HEK293T (cell line): ENCODE results near the gene RFX4.

Experiments
- CTCF ChIA-PET: fragments of 350-600 bp; formaldehyde crosslinking; extraction: SDS; loops from one replicate; lab custom pipeline; 2021; ENCODE audit warnings: antibody characterized with exemption, inconsistent platforms; lab: Yijun Ruan, JAX
- POLR2A ChIA-PET: fragments of 350-600 bp; formaldehyde crosslinking; extraction: SDS; loops from one replicate; lab custom pipeline; 2020; ENCODE audit warnings: antibody characterized with exemption, inconsistent platforms; lab: Yijun Ruan, JAX
- DNase-seq: peaks from one replicate; pipeline ENCODE4 v3.0.0; 2012; ENCODE audit warnings: mixed read lengths; ENCODE audit errors: extremely low spot score
- ARNT ChIP-seq: fragments of 450-650 bp; IDR thresholded peaks from 2 replicates; pipeline ENCODE4 v1.6.1; 2017; ENCODE audit warnings: mild to moderate bottlenecking
- BHLHE40 ChIP-seq: fragments of 450-650 bp; IDR thresholded peaks from 2 replicates; pipeline ENCODE4 v1.6.1; 2016; ENCODE audit warnings: mild to moderate bottlenecking, moderate library complexity, borderline replicate concordance
- CTBP1 ChIP-seq: fragments of 450-650 bp; IDR thresholded peaks from 2 replicates; pipeline ENCODE4 v1.6.1; 2016; ENCODE audit warnings: borderline replicate concordance
- ELF4 ChIP-seq: fragments of 450-650 bp; IDR thresholded peaks from 2 replicates; pipeline ENCODE4 v1.6.1; 2017; ENCODE audit warnings: antibody characterized with exemption
- FOXA1 ChIP-seq: fragments of 450-650 bp; IDR thresholded peaks from 2 replicates; pipeline ENCODE4 v1.6.1; 2016; ENCODE audit warnings: mild to moderate bottlenecking
- FOXK2 ChIP-seq: fragments of 450-650 bp; IDR thresholded peaks from 2 replicates; pipeline ENCODE4 v1.6.1; 2016; ENCODE audit warnings: mild to moderate bottlenecking
- FOXM1 ChIP-seq: fragments of 450-650 bp; IDR thresholded peaks from 2 replicates; pipeline ENCODE4 v1.6.1; 2017; ENCODE audit warnings: mild to moderate bottlenecking, borderline replicate concordance
- HDGF ChIP-seq: fragments of 450-650 bp; IDR thresholded peaks from 2 replicates; pipeline ENCODE4 v1.6.1; 2017; ENCODE audit warnings: antibody characterized with exemption, borderline replicate concordance
- L3MBTL2 ChIP-seq: fragments of 450-650 bp; conservative IDR thresholded peaks from 2 replicates; pipeline ENCODE4 v1.6.1; 2016; ENCODE audit warnings: mild to moderate bottlenecking
- LEF1 ChIP-seq: fragments of 450-650 bp; IDR thresholded peaks from 2 replicates; pipeline ENCODE4 v1.6.1; 2017; ENCODE audit warnings: mild to moderate bottlenecking, borderline replicate concordance
- NFRKB ChIP-seq: fragments of 450-650 bp; IDR thresholded peaks from 2 replicates; pipeline ENCODE4 v1.6.1; 2016; ENCODE audit warnings: mild to moderate bottlenecking, moderate library complexity
- SP1 ChIP-seq: fragments of 450-650 bp; IDR thresholded peaks from 2 replicates; pipeline ENCODE4 v1.6.1; 2017
- SUZ12 ChIP-seq: fragments of 450-650 bp; IDR thresholded peaks from 2 replicates; pipeline ENCODE4 v1.6.1; 2016; ENCODE audit warnings: mild to moderate bottlenecking
- TARDBP ChIP-seq: fragments of 450-650 bp; IDR thresholded peaks from 2 replicates; pipeline ENCODE4 v1.6.1; 2016
- ZNF384 ChIP-seq: fragments of 450-650 bp; IDR thresholded peaks from 2 replicates; pipeline ENCODE4 v1.6.1; 2016
- TF ChIP-seq, protein P1 (sequence below): fragments of 450-650 bp; IDR thresholded peaks from 2 replicates; pipeline ENCODE4 v1.6.1; 2016

The RFX4 gene

GRCh38 chr12:106719879-106720278 lies 137.1 kb downstream of the RFX4 start:
- CTCF ChIA-PET: no interaction called here
- TF ChIP-seq LEF1 (no peak), SP1 (no peak), TARDBP (no peak), FOXM1 (no peak), FOXA1 (no peak), L3MBTL2 (no peak), CTBP1 (no peak), ARNT (no peak), ELF4 (no peak), ZNF384 (no peak), FOXK2 (no peak), SUZ12 (no peak), HDGF (no peak), NFRKB (no peak), BHLHE40 (no peak)
- TF ChIP-seq, protein P1, sequence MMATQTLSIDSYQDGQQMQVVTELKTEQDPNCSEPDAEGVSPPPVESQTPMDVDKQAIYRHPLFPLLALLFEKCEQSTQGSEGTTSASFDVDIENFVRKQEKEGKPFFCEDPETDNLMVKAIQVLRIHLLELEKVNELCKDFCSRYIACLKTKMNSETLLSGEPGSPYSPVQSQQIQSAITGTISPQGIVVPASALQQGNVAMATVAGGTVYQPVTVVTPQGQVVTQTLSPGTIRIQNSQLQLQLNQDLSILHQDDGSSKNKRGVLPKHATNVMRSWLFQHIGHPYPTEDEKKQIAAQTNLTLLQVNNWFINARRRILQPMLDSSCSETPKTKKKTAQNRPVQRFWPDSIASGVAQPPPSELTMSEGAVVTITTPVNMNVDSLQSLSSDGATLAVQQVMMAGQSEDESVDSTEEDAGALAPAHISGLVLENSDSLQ: no peak
- DNase-seq: no peak
- POLR2A ChIA-PET: no interaction called here

GRCh38 chr12:106720696-106721095 lies 137.9 kb downstream of the RFX4 start:
- POLR2A ChIA-PET: no interaction called here
- DNase-seq: no peak
- CTCF ChIA-PET: no interaction called here
- TF ChIP-seq CTBP1: no peak
- TF ChIP-seq SUZ12: no peak
- TF ChIP-seq ELF4: no peak
- TF ChIP-seq ARNT: no peak
- no peak for TF ChIP-seq HDGF
- no peak for TF ChIP-seq ZNF384
- no peak for TF ChIP-seq FOXK2
- no peak for TF ChIP-seq NFRKB
- TF ChIP-seq FOXA1: no peak
- TF ChIP-seq BHLHE40: no peak
- TF ChIP-seq LEF1: no peak
- no peak for TF ChIP-seq FOXM1
- TF ChIP-seq SP1: no peak
- TF ChIP-seq, protein P1: no peak
- TF ChIP-seq L3MBTL2: no peak
- TF ChIP-seq TARDBP: no peak

- TF ChIP-seq HDGF (no peak), BHLHE40 (no peak), ZNF384 (no peak), ELF4 (no peak), SP1 (no peak), NFRKB (no peak), L3MBTL2 (no peak), ARNT (no peak), TARDBP (no peak), LEF1 (no peak), FOXA1 (no peak), FOXK2 (no peak), SUZ12 (no peak), CTBP1 (no peak), FOXM1 (no peak)
- TF ChIP-seq, protein P1: no peak
- CTCF ChIA-PET: interaction anchor here (0.5 to 0.7 kb wide), 4 partner anchors 19 to 1214 kb away, joined by 3 read pairs; no protein-coding TSS in a partner anchor
- no peak for DNase-seq
- POLR2A ChIA-PET: no interaction called here
These were observed 139.1 kb downstream of the RFX4 start for GRCh38 chr12:106721915-106722314.

DNA sequence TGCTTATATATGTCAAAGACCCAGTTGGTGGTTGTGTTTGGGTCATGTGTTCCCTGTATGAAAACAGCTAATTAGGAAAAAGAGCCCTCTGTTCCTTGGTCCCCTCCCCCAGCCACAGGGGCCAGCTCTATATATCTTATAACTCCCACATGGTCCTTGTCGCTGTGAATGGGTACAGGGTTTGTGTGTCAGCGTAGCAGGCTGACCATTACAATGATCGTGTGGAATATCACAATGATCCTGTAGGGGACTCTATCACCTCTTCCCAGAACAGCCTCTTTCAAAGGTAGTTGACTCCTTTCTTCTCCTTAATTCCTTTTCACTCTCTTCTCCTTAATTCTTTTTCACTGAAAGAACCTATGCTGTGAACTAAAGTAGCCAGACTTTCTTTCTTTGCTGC lies 140.0 kb downstream of the RFX4 start:
- ChIA-PET CTCF (interaction anchor here (0.6 to 0.7 kb wide), 2 partner anchors 118 to 1215 kb away, joined by 3 read pairs; no protein-coding TSS in a partner anchor), POLR2A (no interaction called here)
- TF ChIP-seq ELF4 (no peak), SP1 (no peak), TARDBP (no peak)
- peak; percentile 52 for DNase-seq

GRCh38 chr12:106723416-106723815 lies 140.6 kb downstream of the RFX4 start:
- TF ChIP-seq SUZ12 (no peak), FOXK2 (no peak), ARNT (no peak), NFRKB (no peak), CTBP1 (no peak), FOXM1 (no peak), ELF4 (no peak), L3MBTL2 (no peak), BHLHE40 (no peak), SP1 (no peak), FOXA1 (no peak), HDGF (no peak), ZNF384 (no peak), TARDBP (no peak), LEF1 (no peak)
- TF ChIP-seq, protein P1: no peak
- ChIA-PET CTCF (no interaction called here), POLR2A (no interaction called here)
- DNase-seq: no peak
